ENCODE data around the gene TRHDE. TPM values are rescaled to one million over a fixed set of nuclear protein-coding genes. Genes with fewer than 3 reads are reported as not detected.

Gene TRHDE
- total RNA-seq, 4 donors from 2014 or later, result under 0.01 to 0.95 (median 0.50) TPM; not detected in 1

GRCh38 chr12:72453550-72453949 is 181.4 kb downstream of the TRHDE start:
- no peak overlapping the region for H3K27ac ChIP-seq
- intact Hi-C loops (cut with DNase I), result no loop called here
- H3K4me1 ChIP-seq, result no peaks in the 10 kb centered on the region
- no peaks in the 10 kb centered on the region for H3K27me3 ChIP-seq
- DNase-seq, result no peak
- H3K4me3 ChIP-seq, result no peak overlapping the region
- WGBS, 2 donors, result 85 to 88% methylated on average over 1 to 2 of the region's 2 CpGs
- no peak for TF ChIP-seq CTCF (IDR thresholded peaks at IDR 0.05)
- no peak for TF ChIP-seq POLR2A (IDR thresholded peaks at IDR 0.05)
- H3K9me3 ChIP-seq, result no peaks in the 10 kb centered on the region
- H3K36me3 ChIP-seq, result no peaks in the 10 kb centered on the region

- Histone ChIP-seq H3K27me3 (no peaks in the 10 kb centered on the region), H3K9me3 (no peaks in the 10 kb centered on the region), H3K36me3 (no peaks in the 10 kb centered on the region), H3K27ac (no peak overlapping the region), H3K4me1 (no peaks in the 10 kb centered on the region), H3K4me3 (no peak overlapping the region)
- intact Hi-C loops (cut with DNase I), result no loop called here
- no peak for DNase-seq
- TF ChIP-seq POLR2A (IDR thresholded peaks at IDR 0.05), result no peak
- TF ChIP-seq CTCF (IDR thresholded peaks at IDR 0.05), result no peak
Observed at GRCh38 chr12:72464471-72464870, 192.3 kb downstream of the TRHDE start.

- H3K36me3 ChIP-seq, result no peaks in the 10 kb centered on the region
- TF ChIP-seq CTCF (IDR thresholded peaks at IDR 0.05), result no peak
- no peak for TF ChIP-seq POLR2A (IDR thresholded peaks at IDR 0.05)
- no peak overlapping the region for H3K27ac ChIP-seq
- no peaks in the 10 kb centered on the region for H3K9me3 ChIP-seq
- H3K4me1 ChIP-seq, result no peaks in the 10 kb centered on the region
- no peak for DNase-seq
- H3K4me3 ChIP-seq, result no peak overlapping the region
- intact Hi-C loops (cut with DNase I), result no loop called here
- no peaks in the 10 kb centered on the region for H3K27me3 ChIP-seq
- WGBS, 2 donors, result 77 to 82% methylated on average over 1 of the region's 1 CpG
Observed at GRCh38 chr12:72465155-72465554, 193.0 kb downstream of the TRHDE start.

GRCh38 chr12:72465940-72466630 is 193.9 kb downstream of the TRHDE start:
- H3K4me1 ChIP-seq, result no peaks in the 10 kb centered on the region
- DNase-seq, result no peak
- WGBS, 2 donors, result 76 to 78% methylated on average over 4 to 5 of the region's 5 CpGs
- no peak overlapping the region for H3K4me3 ChIP-seq
- intact Hi-C loops (cut with DNase I), result no loop called here
- TF ChIP-seq CTCF (IDR thresholded peaks at IDR 0.05) (no peak), POLR2A (IDR thresholded peaks at IDR 0.05) (no peak)
- H3K27ac ChIP-seq, result no peak overlapping the region
- H3K27me3 ChIP-seq, result no peaks in the 10 kb centered on the region
- H3K36me3 ChIP-seq, result no peaks in the 10 kb centered on the region
- no peaks in the 10 kb centered on the region for H3K9me3 ChIP-seq

GRCh38 chr12:72467985-72468384 is 195.8 kb downstream of the TRHDE start:
- 65 to 68% methylated on average over 2 of the region's 2 CpGs for WGBS, 2 donors
- no peaks in the 10 kb centered on the region for H3K4me1 ChIP-seq
- H3K27me3 ChIP-seq, result no peaks in the 10 kb centered on the region
- no peak overlapping the region for H3K27ac ChIP-seq
- H3K36me3 ChIP-seq, result no peaks in the 10 kb centered on the region
- intact Hi-C loops (cut with DNase I), result no loop called here
- H3K9me3 ChIP-seq, result no peaks in the 10 kb centered on the region
- no peak for DNase-seq
- TF ChIP-seq CTCF (IDR thresholded peaks at IDR 0.05) (no peak), POLR2A (IDR thresholded peaks at IDR 0.05) (no peak)
- H3K4me3 ChIP-seq, result no peak overlapping the region
